Endothelial cell of umbilical vein (primary cell): ENCODE measurements around the gene SEMA3A. TPM values are rescaled to one million over a fixed set of nuclear protein-coding genes. Genes with fewer than 3 reads are reported as not detected.

Experiments
- BruUV-seq: library from RNA; stranded (reverse); fragments of 400-500 nt; replicated peaks from 2 replicates; lab custom pipeline; 2021; lab: Mats Ljungman, UMichigan
- CTCF ChIA-PET: fragments of 300-600, 350-600 bp; sonication (Branson Sonifier 250); formaldehyde crosslinking; loops from one replicate; lab custom pipeline; 2021; ENCODE audit warnings: antibody characterized with exemption, inconsistent platforms; lab: Charles Lee
- POLR2A ChIA-PET: fragments of 300-600, 350-600 bp; sonication (Branson Sonifier 250); formaldehyde crosslinking; loops from one replicate; lab custom pipeline; 2021; ENCODE audit warnings: antibody characterized with exemption, inconsistent platforms; lab: Charles Lee
- DNase-seq: peaks from one replicate; pipeline ENCODE4 v3.0.0-alpha.2; 2011; ENCODE audit warnings: low read depth, low spot score
- FAIRE-seq: peaks from 2 replicates; lab custom pipeline; 2011; peaks lifted over from hg19 to GRCh38; lab: Jason Lieb, UNC
- H2AFZ ChIP-seq: 2 replicates; pipeline ENCODE4 v1.6.0; 2012; ENCODE audit warnings: low read depth, low read length, control low read depth, inconsistent platforms
- H3K27ac ChIP-seq: 2 replicates; pipeline ENCODE4 v1.5.1; 2011; ENCODE audit warnings: low read depth, mild to moderate bottlenecking, control low read depth, low read length, moderate library complexity; ENCODE audit not compliant: insufficient read depth
- H3K27me3 ChIP-seq, 2 experiments: 2 replicates each; pipeline versions ENCODE4 v1.6.0 to v1.6.1; 2011; ENCODE audit warnings: low read length in 2 of 2, mixed read lengths in 1 of 2; ENCODE audit not compliant: control insufficient read depth in 2 of 2, insufficient read depth in 2 of 2
- H3K36me3 ChIP-seq, 2 experiments: 2 replicates in 1 of 2; 3 replicates in 1 of 2; pipeline ENCODE4 v1.5.1; 2011; ENCODE audit warnings: low read length in 2 of 2, mild to moderate bottlenecking in 1 of 2, moderate library complexity in 1 of 2; ENCODE audit not compliant: control insufficient read depth in 2 of 2, insufficient read depth in 2 of 2; ENCODE audit errors: extremely low read depth in 1 of 2
- H3K4me1 ChIP-seq: 3 replicates; pipeline ENCODE4 v1.5.1; 2011; ENCODE audit warnings: mild to moderate bottlenecking, low read length; ENCODE audit not compliant: control insufficient read depth, insufficient read depth; ENCODE audit errors: extremely low read depth
- H3K4me2 ChIP-seq: 2 replicates; pipeline ENCODE4 v1.6.1; 2011; ENCODE audit warnings: low read length, control low read depth, mixed read lengths; ENCODE audit not compliant: insufficient read depth
- H3K4me3 ChIP-seq, 3 experiments: fragments of 200-600 bp in 1 of 3; sonication (generic), shearing (Covaris generic) in 1 of 3; replicated peaks in 1 of 3; 2 replicates each; pipeline ENCODE4 v1.5.1; 2011 to 2016; ENCODE audit warnings: control low read depth in 3 of 3, low read length in 3 of 3, mild to moderate bottlenecking in 2 of 3, inconsistent platforms in 1 of 3, low read depth in 1 of 3, moderate library complexity in 1 of 3; ENCODE audit not compliant: insufficient read depth in 1 of 3
- H3K79me2 ChIP-seq: 2 replicates; pipeline ENCODE4 v1.6.0; 2012; ENCODE audit warnings: low read length, inconsistent platforms; ENCODE audit not compliant: control insufficient read depth, insufficient read depth
- H3K9ac ChIP-seq: replicated peaks from 2 replicates; pipeline ENCODE3; 2011; ENCODE audit warnings: low read length, control low read depth; ENCODE audit not compliant: insufficient read depth; ENCODE audit errors: extremely low read depth
- H3K9me1 ChIP-seq: replicated peaks from 3 replicates; pipeline ENCODE4 v1.6.0; 2011; ENCODE audit warnings: mild to moderate bottlenecking, low read length; ENCODE audit not compliant: control insufficient read depth, insufficient read depth; ENCODE audit errors: extremely low read depth
- H3K9me3 ChIP-seq: replicated peaks from 2 replicates; pipeline ENCODE4 v1.5.1; 2012; ENCODE audit warnings: low read length, inconsistent platforms; ENCODE audit not compliant: control insufficient read depth, insufficient read depth
- H4K20me1 ChIP-seq: replicated peaks from 2 replicates; pipeline ENCODE3; 2011; ENCODE audit warnings: mild to moderate bottlenecking, low read length; ENCODE audit not compliant: control insufficient read depth, insufficient read depth; ENCODE audit errors: extremely low read depth
- CTCF ChIP-seq, 2 donors: IDR thresholded peaks; 1 replicate in 1 of 2; 2 replicates in 1 of 2; pipeline ENCODE4 v1.5.1; 2011; ENCODE audit warnings: low read length in 2 of 2, mild to moderate bottlenecking in 2 of 2, moderate library complexity in 2 of 2, control low read depth in 1 of 2, inconsistent platforms in 1 of 2, low read depth in 1 of 2; ENCODE audit not compliant: insufficient read depth in 1 of 2; ENCODE audit errors: extremely low read depth in 1 of 2
- EZH2 ChIP-seq: IDR thresholded peaks from 2 replicates; pipeline ENCODE4 v1.6.1; 2012; ENCODE audit warnings: borderline replicate concordance, low read depth, mild to moderate bottlenecking, moderate library complexity, low read length, inconsistent platforms; ENCODE audit not compliant: severe bottlenecking
- FOS ChIP-seq: IDR thresholded peaks from 2 replicates; pipeline ENCODE4 v1.6.1; 2011; ENCODE audit warnings: mild to moderate bottlenecking, low read length, moderate library complexity, borderline replicate concordance; ENCODE audit not compliant: insufficient read depth
- GATA2 ChIP-seq: IDR thresholded peaks from 2 replicates; pipeline ENCODE4 v1.7.0; 2011; ENCODE audit warnings: low read depth, mild to moderate bottlenecking, moderate library complexity, mixed read lengths, low read length; ENCODE audit not compliant: insufficient read length, insufficient read depth
- JUN ChIP-seq: IDR thresholded peaks from 2 replicates; pipeline ENCODE4 v1.6.1; 2011; ENCODE audit warnings: borderline replicate concordance, low read depth; ENCODE audit not compliant: insufficient read length, insufficient read depth
- MAX ChIP-seq: IDR thresholded peaks from 2 replicates; pipeline ENCODE4 v1.6.1; 2011; ENCODE audit not compliant: insufficient read depth, insufficient read length
- MYC ChIP-seq: IDR thresholded peaks from one replicate; pipeline ENCODE4 v1.6.1; 2011; ENCODE audit warnings: mild to moderate bottlenecking, low read depth, low read length
- POLR2A ChIP-seq: IDR thresholded peaks from 2 replicates; pipeline ENCODE4 v1.6.1; 2012; ENCODE audit warnings: low read depth, mild to moderate bottlenecking, control low read depth, low read length
- POLR2AphosphoS5 ChIP-seq: IDR thresholded peaks from 2 replicates; pipeline ENCODE4 v1.6.1; 2012; ENCODE audit warnings: low read depth, mild to moderate bottlenecking, control low read depth, low read length, moderate library complexity; ENCODE audit not compliant: insufficient read depth
- dilution Hi-C: fragments of 300-500 bp; cut with MboI; formaldehyde crosslinking; loops from one replicate; pipeline ENCODE4 v1.15.0; 2019; ENCODE audit warnings: low sequenced_read_pairs; ENCODE audit not compliant: extremely low pct_ligation_motif_present
- intact Hi-C: fragments of 100-400 bp; cut with micrococcal nuclease; formaldehyde crosslinking; loops from one replicate; pipeline ENCODE4 v1.10.0; 2022
- polyA plus RNA-seq, 4 experiments: library from polyadenylated mRNA; depleted of rRNA in 3 of 4; stranded (reverse) in 3 of 4; unstranded in 1 of 4; fragments of >200 nt; gene quantifications; 2 replicates each; pipeline versions ENCODE4 v1.2.1 to v1.2.3, GENCODE V29; 2011 to 2012; ENCODE audit warnings: missing spikeins in 1 of 4
- total RNA-seq: library from RNA; stranded (reverse); gene quantifications from 2 replicates; pipeline ENCODE4 v1.2.3, GENCODE V29; 2021

Gene SEMA3A
- total and polyA plus RNA-seq, 2 donors (not counting 3 experiments of a cell fraction or from before 2014, with no cell fraction given): 0.68 to 1.2 TPM

- H3K4me1 ChIP-seq: no peaks in the 10 kb centered on the region
- no peak for TF ChIP-seq FOS
- TF ChIP-seq POLR2AphosphoS5: no peak
- TF ChIP-seq JUN: no peak
- no peak for TF ChIP-seq EZH2
- TF ChIP-seq CTCF (IDR thresholded peaks at IDR 0.05; ENCODE audit: extremely low read depth in 1 of 2, insufficient read depth in 1 of 2, low read depth in 1 of 2, low read length in 2 of 2): no peak
- TF ChIP-seq MAX: no peak
- no peak for TF ChIP-seq POLR2A
- TF ChIP-seq GATA2: no peak
- no peak for TF ChIP-seq MYC
- H3K4me3 ChIP-seq: no peak overlapping the region
- no peaks in the 10 kb centered on the region for H3K9me3 ChIP-seq
- no peak overlapping the region for H3K27ac ChIP-seq
- ChIA-PET CTCF (interaction anchor here (1.3 to 1.6 kb wide), 4 partner anchors 10 to 23 kb away, joined by 4 read pairs; no protein-coding TSS in a partner anchor), POLR2A (no interaction called here)
- no peak for FAIRE-seq
- no peak overlapping the region for H3K4me2 ChIP-seq
- H2AFZ ChIP-seq: no peak overlapping the region
- DNase-seq: no peak
- H3K79me2 ChIP-seq: no peaks in the 10 kb centered on the region
- no peaks in the 10 kb centered on the region for H4K20me1 ChIP-seq
- no peaks in the 10 kb centered on the region for H3K9me1 ChIP-seq
- no peaks in the 10 kb centered on the region for H3K27me3 ChIP-seq
- no peaks in the 10 kb centered on the region for H3K36me3 ChIP-seq
- BruUV-seq: no TSS peak
- intact Hi-C loops: no loop called here
- dilution Hi-C loops: no loop called here
- H3K9ac ChIP-seq: no peak overlapping the region
Observed at GRCh38 chr7:84159435-84159834, 35.2 kb downstream of the SEMA3A start.
